Gastroesophageal sphincter (tissue), 4 donors: ENCODE measurements around the gene GET3. TPM values are rescaled to one million over a fixed set of nuclear protein-coding genes. Genes with fewer than 3 reads are reported as not detected.
A peak's percentile ranks its signal among the peaks of the same experiment; 100 is the strongest.

Experiments
- ATAC-seq: fragments of 150-250 bp; one replicate; pipeline ENCODE4 v1.9.1; 2016; ENCODE audit warnings: mild to moderate bottlenecking, moderate library complexity
- H3K27ac ChIP-seq, 4 donors: fragments of 200-600 bp; sonication (generic) in 3 of 4; 1 replicate in 3 of 4; 2 replicates in 1 of 4; pipeline ENCODE4 v1.5.1; 2016 to 2019
- H3K27me3 ChIP-seq: fragments of 200-600 bp; sonication (generic); one replicate; pipeline ENCODE4 v1.5.1; 2019
- H3K36me3 ChIP-seq, 2 donors: fragments of 200-600 bp; sonication (generic); one replicate each; pipeline ENCODE4 v1.5.1; 2019; ENCODE audit warnings: control low read depth in 1 of 2
- H3K4me1 ChIP-seq, 3 donors: fragments of 200-600 bp; sonication (generic); 1 replicate in 2 of 3; 2 replicates in 1 of 3; pipeline ENCODE4 v1.5.1; 2016 to 2019; ENCODE audit warnings: control low read depth in 2 of 3
- H3K4me3 ChIP-seq, 2 donors: fragments of 200-600 bp; sonication (generic); one replicate each; pipeline ENCODE4 v1.5.1; 2019; ENCODE audit warnings: mild to moderate bottlenecking in 1 of 2, moderate library complexity in 1 of 2
- H3K9me3 ChIP-seq, 3 donors: fragments of 200-600 bp; sonication (generic); one replicate each; pipeline ENCODE4 v1.5.1; 2017 to 2019; ENCODE audit warnings: control low read depth in 2 of 3
- CTCF ChIP-seq, 4 experiments: fragments of 200-600 bp in 2 of 4; fragments of 450-650 bp in 2 of 4; sonication (generic) in 1 of 4; IDR thresholded peaks; one replicate each; pipeline ENCODE4 v1.5.1; 2017 to 2019; ENCODE audit warnings: antibody characterized with exemption in 4 of 4, mild to moderate bottlenecking in 2 of 4, moderate library complexity in 2 of 4
- EP300 ChIP-seq: sonication (generic); formaldehyde crosslinking; IDR thresholded peaks from one replicate; pipeline ENCODE4 v1.6.1; 2017; ENCODE audit warnings: antibody characterized with exemption, mild to moderate bottlenecking
- POLR2A ChIP-seq, 2 donors: fragments of 450-650 bp; IDR thresholded peaks; one replicate each; pipeline ENCODE4 v1.6.1; 2017; ENCODE audit warnings: antibody characterized with exemption in 2 of 2, mild to moderate bottlenecking in 2 of 2, moderate library complexity in 1 of 2
- POLR2AphosphoS5 ChIP-seq: sonication (generic); formaldehyde crosslinking; IDR thresholded peaks from one replicate; pipeline ENCODE4 v1.6.1; 2017; ENCODE audit warnings: antibody characterized with exemption
- WGBS, 2 donors: methylation state at CpG; one replicate each; pipeline ENCODE4 v1.1.5; 2018; ENCODE audit warnings: low coverage in 1 of 2; 5-methylcytosine and 5-hydroxymethylcytosine counted together
- total RNA-seq, 4 donors: library from RNA; depleted of rRNA; stranded (reverse); fragments of >200 nt; gene quantifications; one replicate each; pipeline ENCODE4 v1.1.0, GENCODE V29; 2016

Gene GET3
- total RNA-seq, 4 donors from 2014 or later, result 47.3 to 58.2 (median 55.8) TPM

DNA sequence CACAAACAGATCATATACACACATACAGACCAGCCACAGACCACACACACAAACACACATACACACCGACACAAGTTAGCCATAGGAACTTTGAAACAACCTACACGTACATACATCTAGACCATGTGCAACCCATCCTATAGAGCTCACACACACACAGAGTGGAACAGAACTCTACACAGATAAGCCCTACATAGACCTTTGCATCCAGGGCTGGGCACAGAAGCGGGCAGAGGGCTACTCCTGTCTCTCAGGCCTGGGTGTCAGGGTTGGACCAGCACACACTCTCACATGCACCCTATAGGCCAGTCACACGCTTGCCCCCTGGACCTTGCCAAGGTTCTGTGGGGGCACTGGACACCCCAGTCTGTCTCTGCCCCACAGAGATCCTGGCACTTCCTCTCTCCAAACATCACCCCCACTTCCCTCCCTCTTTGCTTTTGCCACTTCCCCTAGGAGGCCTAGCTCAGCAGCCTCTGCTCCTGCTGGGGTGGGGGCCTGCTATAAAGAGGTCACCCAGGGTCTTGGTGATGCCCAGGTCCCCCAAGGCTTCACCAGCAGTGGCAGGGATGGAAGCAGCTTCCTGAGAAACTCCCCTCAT is 48.2 kb downstream of the GET3 start:
- no peak for ATAC-seq
- H3K9me3 ChIP-seq, result no peaks in the 10 kb centered on the region
- 75 to 83% methylated on average over 2 to 4 of the region's 4 CpGs for WGBS, 2 donors
- no peaks in the 10 kb centered on the region for H3K27me3 ChIP-seq
- H3K27ac ChIP-seq, result peak overlapping the region; percentile 12 to 100 (median 98)
- peaks cover 0 to 85% (median 51%) of the 10 kb centered on the region in 3 donors for H3K4me1 ChIP-seq
- no peak for TF ChIP-seq POLR2AphosphoS5
- TF ChIP-seq EP300, result no peak
- no peak for TF ChIP-seq CTCF (IDR thresholded peaks at IDR 0.05)
- TF ChIP-seq POLR2A (IDR thresholded peaks at IDR 0.05), result peak in 1 of 2 donors; percentile 1
- peak overlapping the region in 1 of 2 donors; percentile 3 for H3K4me3 ChIP-seq
- no peaks in the 10 kb centered on the region for H3K36me3 ChIP-seq

- WGBS, 2 donors, result 80% methylated on average over 2 of the region's 18 CpGs; no CpG with 5 or more reads in 1 of the 2 donors
- Histone ChIP-seq H3K27ac (peak overlapping the region; percentile 12 to 100 (median 98)), H3K4me3 (no peak overlapping the region), H3K36me3 (no peaks in the 10 kb centered on the region), H3K9me3 (no peaks in the 10 kb centered on the region), H3K4me1 (peaks cover 0 to 92% (median 51%) of the 10 kb centered on the region in 3 donors), H3K27me3 (no peaks in the 10 kb centered on the region)
- TF ChIP-seq POLR2AphosphoS5, result no peak
- no peak for TF ChIP-seq CTCF (IDR thresholded peaks at IDR 0.05)
- peak in 1 of 2 donors; percentile 28 for TF ChIP-seq POLR2A (IDR thresholded peaks at IDR 0.05)
- TF ChIP-seq EP300, result no peak
- no peak for ATAC-seq
Measured at GRCh38 chr19:12786141-12786870, 49.0 kb downstream of the GET3 start.

DNA sequence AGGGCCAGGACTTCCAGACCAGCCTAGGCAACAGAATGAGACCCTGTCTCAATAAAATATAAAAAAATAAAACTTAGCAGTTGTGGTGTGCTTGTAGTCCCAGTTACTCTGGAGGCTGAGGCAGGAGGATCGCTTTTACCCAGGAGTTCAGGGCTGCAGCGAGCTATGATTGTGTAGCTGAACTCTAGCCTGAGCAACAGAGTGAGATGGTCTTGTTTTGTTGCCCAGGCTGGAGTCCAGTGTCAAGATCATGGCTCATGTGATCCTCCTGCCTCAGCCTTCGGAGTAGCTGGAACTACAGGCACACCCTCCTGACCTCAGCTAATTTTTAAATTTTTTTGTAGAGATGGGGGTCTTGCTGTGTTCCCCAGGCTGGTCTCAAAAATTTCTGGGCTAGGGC is 49.7 kb downstream of the GET3 start:
- Histone ChIP-seq H3K27ac (peak overlapping the region in 3 of 4 donors; percentile 98 to 100 (median 99)), H3K27me3 (no peaks in the 10 kb centered on the region), H3K36me3 (no peaks in the 10 kb centered on the region), H3K4me1 (peaks cover 0 to 87% (median 51%) of the 10 kb centered on the region in 3 donors), H3K4me3 (no peak overlapping the region), H3K9me3 (no peaks in the 10 kb centered on the region)
- TF ChIP-seq CTCF (IDR thresholded peaks at IDR 0.05) (no peak), POLR2AphosphoS5 (no peak), EP300 (no peak)
- 56 to 65% methylated on average over 2 to 3 of the region's 3 CpGs for WGBS, 2 donors
- ATAC-seq, result no peak

DNA sequence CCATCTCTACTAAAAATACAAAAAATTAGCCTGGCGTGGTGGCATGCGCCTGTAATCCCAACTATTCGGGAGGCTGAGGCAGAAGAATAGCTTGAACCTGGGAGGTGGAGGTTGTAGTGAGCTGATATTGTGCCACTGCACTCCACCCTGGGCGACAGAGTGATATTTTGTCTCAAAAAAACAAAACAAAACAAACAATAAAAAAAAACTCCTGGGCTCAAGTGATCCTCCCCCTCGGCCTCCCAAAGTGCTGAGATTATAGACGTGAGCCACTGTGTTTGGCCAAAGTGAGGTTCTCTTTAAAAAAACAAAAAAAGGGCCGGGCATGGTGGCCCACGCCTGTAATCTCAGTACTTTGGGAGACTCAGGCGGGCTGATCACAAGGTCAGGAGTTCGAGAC is 50.2 kb downstream of the GET3 start:
- Histone ChIP-seq H3K4me3 (no peak overlapping the region), H3K27ac (peak overlapping the region in 3 of 4 donors; percentile 98 to 100 (median 99)), H3K27me3 (no peaks in the 10 kb centered on the region), H3K4me1 (peaks cover 0 to 82% (median 51%) of the 10 kb centered on the region in 3 donors), H3K36me3 (no peaks in the 10 kb centered on the region), H3K9me3 (no peaks in the 10 kb centered on the region)
- no peak for ATAC-seq
- WGBS, 2 donors, result 81 to 87% methylated on average over 5 to 10 of the region's 10 CpGs
- TF ChIP-seq POLR2A (IDR thresholded peaks at IDR 0.05), result no peak
- no peak for TF ChIP-seq EP300
- TF ChIP-seq CTCF (IDR thresholded peaks at IDR 0.05), result no peak
- TF ChIP-seq POLR2AphosphoS5, result no peak
